Activated T-helper 17 cell treated with anti-CD3 and anti-CD28 coated beads, Interleukin-2, amount 50 U/mL, for 72 hours (primary cell): ENCODE measurements around the gene ZNF383. TPM values are rescaled to one million over a fixed set of nuclear protein-coding genes. Genes with fewer than 3 reads are reported as not detected.
"Not testable (repeated sequence)": the region's sequence is repeated elsewhere in the genome, so short reads cannot be mapped to it uniquely, and the experiment has no call there.

Source experiments
- ATAC-seq: fragments of 150-1000 bp; cut with Tn5 transposase; replicated peaks from 2 replicates; pipeline ENCODE4 v1.10.0; 2021; ENCODE audit warnings: mild to moderate bottlenecking, moderate library complexity
- H3K27ac Mint-ChIP-seq: one replicate; pipeline ENCODE4 v1.8.0; 2022; ENCODE audit warnings: mixed read lengths
- H3K27me3 Mint-ChIP-seq: one replicate; pipeline ENCODE4 v1.8.0; 2022; ENCODE audit warnings: mixed read lengths
- H3K36me3 Mint-ChIP-seq: one replicate; pipeline ENCODE4 v1.8.0; 2022; ENCODE audit warnings: low read depth, mild to moderate bottlenecking, mixed read lengths
- H3K4me1 Mint-ChIP-seq: one replicate; pipeline ENCODE4 v1.8.0; 2022; ENCODE audit warnings: mixed read lengths
- H3K4me3 Mint-ChIP-seq: one replicate; pipeline ENCODE4 v1.8.0; 2022; ENCODE audit warnings: mild to moderate bottlenecking, mixed read lengths
- H3K9me3 Mint-ChIP-seq: one replicate; pipeline ENCODE4 v1.8.0; 2022; ENCODE audit warnings: mixed read lengths
- total RNA-seq, 2 donors: library from RNA; stranded (reverse); gene quantifications; one replicate each; pipeline ENCODE4 v1.2.3, GENCODE V29; 2022

The ZNF383 gene
- total RNA-seq, 2 donors from 2014 or later: 6.1 to 14.4 TPM

DNA sequence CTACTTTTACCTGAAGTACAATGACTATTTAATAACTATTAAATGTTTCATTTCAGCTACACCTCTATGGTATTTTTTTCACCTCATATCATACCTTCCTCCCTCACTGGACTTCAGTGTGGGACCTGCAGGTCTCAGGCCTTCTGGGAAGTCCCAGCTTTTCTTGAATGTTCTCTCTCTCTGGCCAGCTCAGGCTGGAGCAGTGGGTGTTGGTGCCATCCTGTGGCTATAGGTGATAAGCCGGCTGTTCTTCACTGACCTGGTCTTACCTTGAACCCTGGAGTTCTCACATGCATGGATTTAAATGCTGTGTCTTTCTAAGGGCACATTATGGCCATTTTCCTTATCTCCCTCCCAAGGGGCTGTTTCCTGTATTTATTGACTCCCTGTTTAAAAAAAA is 45.0 kb downstream of the ZNF383 start:
- ATAC-seq, H3K27me3 Mint-ChIP-seq, H3K27ac Mint-ChIP-seq, H3K4me3 Mint-ChIP-seq, H3K4me1 Mint-ChIP-seq, H3K36me3 Mint-ChIP-seq: not testable (repeated sequence)
- peaks cover 13% of the 10 kb centered on the region for H3K9me3 Mint-ChIP-seq

DNA sequence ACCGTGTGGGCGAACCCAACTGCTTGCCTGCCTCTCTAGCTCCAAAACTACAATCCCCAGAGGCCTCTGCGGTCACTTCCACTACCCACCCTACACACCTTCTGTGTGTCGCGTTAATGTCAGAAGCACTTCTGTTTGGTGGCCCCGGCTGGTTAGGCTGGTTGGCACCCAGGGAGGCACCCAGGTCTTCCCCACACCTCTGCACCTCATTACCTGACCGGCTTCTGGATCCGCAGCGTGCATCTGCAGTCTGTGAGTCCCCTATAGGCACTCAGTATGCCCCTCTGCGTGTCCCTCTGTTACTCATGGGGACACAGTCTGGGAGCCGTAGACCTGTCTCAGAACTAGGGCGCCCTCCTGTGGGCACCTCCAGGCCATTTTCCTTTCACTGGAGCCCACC is 49.0 kb downstream of the ZNF383 start:
- ATAC-seq, H3K27ac Mint-ChIP-seq, H3K36me3 Mint-ChIP-seq, H3K4me3 Mint-ChIP-seq, H3K9me3 Mint-ChIP-seq, H3K4me1 Mint-ChIP-seq, H3K27me3 Mint-ChIP-seq: not testable (repeated sequence)

DNA sequence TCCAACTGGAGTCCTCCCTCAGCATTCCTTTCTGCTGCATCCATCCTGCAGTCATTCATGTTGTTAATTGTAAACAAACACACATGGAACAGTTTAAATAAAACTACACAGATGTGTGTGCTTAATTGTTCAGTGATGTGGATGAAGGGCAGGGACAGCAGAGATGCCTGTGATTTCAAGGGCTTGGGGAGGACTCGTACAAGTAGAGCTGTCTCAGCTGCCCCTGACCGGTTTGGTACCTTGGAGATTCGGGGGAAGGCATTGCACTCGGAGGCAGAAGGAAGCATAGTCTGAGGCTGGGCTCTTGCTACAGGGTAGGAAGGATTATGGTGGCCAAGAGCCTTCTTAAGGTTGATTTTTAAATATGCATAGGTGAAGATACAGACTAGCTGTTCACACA is 49.7 kb downstream of the ZNF383 start:
- not testable (repeated sequence) for H3K27me3 Mint-ChIP-seq, H3K27ac Mint-ChIP-seq, ATAC-seq, H3K9me3 Mint-ChIP-seq, H3K4me3 Mint-ChIP-seq, H3K4me1 Mint-ChIP-seq, H3K36me3 Mint-ChIP-seq

DNA sequence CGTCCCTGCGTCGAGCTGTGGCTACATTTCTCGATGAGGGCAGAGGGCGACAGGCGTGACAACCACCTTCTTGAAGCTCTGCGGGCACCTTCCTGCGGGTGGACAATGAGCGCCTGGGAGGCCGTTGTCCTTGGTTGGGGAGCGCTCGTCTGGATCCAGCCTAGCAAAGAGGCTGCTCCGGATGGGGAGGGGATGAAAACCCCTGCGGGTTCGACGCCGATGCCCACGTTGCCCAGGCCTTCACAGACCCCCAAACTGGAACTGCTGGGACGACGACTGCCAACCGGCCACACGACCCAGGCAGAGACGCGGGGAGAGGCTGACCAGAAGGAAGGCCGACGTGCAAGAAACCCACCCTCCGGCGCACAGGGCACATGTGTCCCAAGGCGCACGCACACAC is 62.6 kb downstream of the ZNF383 start:
- H3K9me3 Mint-ChIP-seq, H3K4me1 Mint-ChIP-seq, ATAC-seq, H3K27me3 Mint-ChIP-seq, H3K4me3 Mint-ChIP-seq, H3K27ac Mint-ChIP-seq, H3K36me3 Mint-ChIP-seq: not testable (repeated sequence)

DNA sequence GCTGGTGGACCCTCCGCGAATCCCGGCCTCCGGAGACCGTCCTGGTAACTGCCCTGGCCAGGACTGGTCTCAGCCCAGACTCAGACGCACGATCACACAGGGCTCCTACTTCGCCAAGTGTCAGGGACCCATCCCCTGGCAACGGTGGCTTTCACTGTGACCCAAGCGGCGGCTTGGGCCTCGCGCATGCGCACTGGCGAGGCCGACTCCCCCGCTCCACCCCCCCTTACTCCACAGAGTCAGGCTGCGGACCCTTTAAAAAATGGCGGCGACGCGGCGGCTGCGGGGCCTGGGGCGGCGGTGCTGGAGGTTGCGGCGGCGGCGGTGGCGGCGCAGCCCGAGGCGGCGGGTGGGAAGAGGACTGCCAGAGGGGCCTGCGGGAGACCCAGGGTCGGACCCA is 66.0 kb downstream of the ZNF383 start:
- H3K4me1 Mint-ChIP-seq, H3K36me3 Mint-ChIP-seq, H3K27ac Mint-ChIP-seq, H3K27me3 Mint-ChIP-seq, H3K9me3 Mint-ChIP-seq, H3K4me3 Mint-ChIP-seq, ATAC-seq: not testable (repeated sequence)

DNA sequence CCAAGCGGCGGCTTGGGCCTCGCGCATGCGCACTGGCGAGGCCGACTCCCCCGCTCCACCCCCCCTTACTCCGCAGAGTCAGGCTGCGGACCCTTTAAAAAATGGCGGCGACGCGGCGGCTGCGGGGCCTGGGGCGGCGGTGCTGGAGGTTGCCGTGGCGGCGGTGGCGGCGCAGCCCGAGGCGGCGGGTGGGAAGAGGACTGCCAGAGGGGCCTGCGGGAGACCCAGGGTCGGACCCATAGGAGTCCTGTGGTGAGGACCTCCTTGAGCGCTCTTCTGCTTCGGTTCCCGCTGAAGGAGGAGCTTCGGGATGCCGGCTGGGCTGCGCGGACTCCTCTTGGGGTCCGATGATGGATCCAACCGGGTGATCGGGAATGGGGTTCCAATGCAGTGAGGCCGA is 71.2 kb downstream of the ZNF383 start:
- not testable (repeated sequence) for ATAC-seq, H3K27ac Mint-ChIP-seq, H3K27me3 Mint-ChIP-seq, H3K36me3 Mint-ChIP-seq, H3K4me3 Mint-ChIP-seq, H3K4me1 Mint-ChIP-seq, H3K9me3 Mint-ChIP-seq

DNA sequence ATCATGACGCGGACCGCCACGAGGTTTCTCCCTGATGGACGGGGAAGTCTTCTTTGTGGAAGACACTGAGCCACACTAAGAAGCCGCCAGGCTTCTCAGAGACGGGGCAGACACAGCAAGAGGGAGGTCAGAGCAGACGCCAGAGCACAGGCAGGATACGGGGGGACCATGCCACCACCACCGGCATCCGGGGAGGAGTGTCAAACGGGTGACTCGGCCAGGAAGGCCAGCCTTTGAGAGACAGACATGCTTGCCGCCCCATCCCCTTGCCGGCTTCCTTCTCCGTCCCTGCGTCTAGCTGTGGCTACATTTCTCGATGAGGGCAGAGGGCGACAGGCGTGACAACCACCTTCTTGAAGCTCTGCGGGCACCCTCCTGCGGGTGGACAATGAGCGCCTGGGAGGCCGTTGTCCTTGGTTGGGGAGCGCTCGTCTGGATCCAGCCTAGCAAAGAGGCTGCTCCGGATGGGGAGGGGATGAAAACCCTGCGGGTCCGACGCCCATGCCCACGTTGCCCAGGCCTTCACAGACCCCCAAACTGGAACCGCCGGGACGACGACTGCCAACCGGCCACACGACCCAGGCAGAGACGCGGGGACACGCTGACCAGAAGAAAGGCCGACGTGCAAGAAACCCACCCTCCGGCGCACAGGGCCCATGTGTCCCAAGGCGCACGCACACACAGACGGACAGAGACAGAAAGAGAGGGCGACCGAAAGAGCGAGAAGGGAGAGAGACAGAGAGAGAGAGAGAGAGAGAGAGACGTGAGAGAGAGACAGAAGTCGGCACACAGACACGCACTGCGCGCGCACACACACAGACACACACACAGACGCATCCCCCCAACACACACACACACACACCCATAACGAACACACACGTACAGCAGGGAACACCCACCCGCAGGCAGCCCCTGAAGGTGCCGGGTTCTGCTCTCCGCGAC is 75.3 kb downstream of the ZNF383 start:
- not testable (repeated sequence) for H3K36me3 Mint-ChIP-seq, H3K27ac Mint-ChIP-seq, ATAC-seq, H3K27me3 Mint-ChIP-seq, H3K9me3 Mint-ChIP-seq, H3K4me3 Mint-ChIP-seq, H3K4me1 Mint-ChIP-seq

DNA sequence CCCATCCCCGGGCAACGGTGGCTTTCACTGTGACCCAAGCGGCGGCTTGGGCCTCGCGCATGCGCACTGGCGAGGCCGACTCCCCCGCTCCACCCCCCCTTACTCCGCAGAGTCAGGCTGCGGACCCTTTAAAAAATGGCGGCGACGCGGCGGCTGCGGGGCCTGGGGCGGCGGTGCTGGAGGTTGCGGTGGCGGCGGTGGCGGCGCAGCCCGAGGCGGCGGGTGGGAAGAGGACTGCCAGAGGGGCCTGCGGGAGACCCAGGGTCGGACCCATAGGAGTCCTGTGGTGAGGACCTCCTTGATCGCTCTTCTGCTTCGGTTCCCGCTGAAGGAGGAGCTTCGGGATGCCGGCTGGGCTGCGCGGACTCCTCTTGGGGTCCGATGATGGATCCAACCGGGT is 76.2 kb downstream of the ZNF383 start:
- H3K4me1 Mint-ChIP-seq, H3K27me3 Mint-ChIP-seq, ATAC-seq, H3K4me3 Mint-ChIP-seq, H3K36me3 Mint-ChIP-seq, H3K9me3 Mint-ChIP-seq, H3K27ac Mint-ChIP-seq: not testable (repeated sequence)

Other genes starting within 250 kb of the ZNF383 start
- gene ZNF420, start 139.8 kb upstream of the ZNF383 start, total RNA-seq: 1 to 10 TPM; 7.5 to 9.0 TPM
- gene ZNF585A, start 45.5 kb upstream of the ZNF383 start, total RNA-seq: 1 to 10 TPM; 5.2 to 9.9 TPM
- gene ZNF585B, start 7.7 kb upstream of the ZNF383 start, total RNA-seq: 10 to 100 TPM in 1 of 2 donors, 1 to 10 TPM in 1; 8.8 to 19.1 TPM
- 1 to 10 TPM; 4.9 to 5.1 TPM for gene ZNF527, start 152.9 kb downstream of the ZNF383 start, total RNA-seq
- 1 to 10 TPM; 3.2 to 5.2 TPM for gene ZNF569, start 249.2 kb downstream of the ZNF383 start, total RNA-seq